NCI-H1105 treated with DMSO at 0.1 percent for 48 hours (cell line): ENCODE results near the gene DEFB131A.
"Not testable (repeated sequence)": the region's sequence is repeated elsewhere in the genome, so short reads cannot be mapped to it uniquely, and the experiment has no call there.

ENCODE experiments used
- DNase-seq: peaks from one replicate; lab custom pipeline; 2025; lab: John Stamatoyannopoulos, UW

Gene DEFB131A

GRCh38 chr4:9444114-9444513 lies at the start of gene DEFB131A:
Gene DEFB131A (plus strand): TSS chr4:9444414. CDS start chr4:9444534, 120 bp downstream.
- DNase-seq, result not testable (repeated sequence)

- not testable (repeated sequence) for DNase-seq
Observed at GRCh38 chr4:9405774-9406173, 38.4 kb upstream of the DEFB131A start.

GRCh38 chr4:9406491-9406890 lies 37.7 kb upstream of the DEFB131A start:
- not testable (repeated sequence) for DNase-seq

DNA sequence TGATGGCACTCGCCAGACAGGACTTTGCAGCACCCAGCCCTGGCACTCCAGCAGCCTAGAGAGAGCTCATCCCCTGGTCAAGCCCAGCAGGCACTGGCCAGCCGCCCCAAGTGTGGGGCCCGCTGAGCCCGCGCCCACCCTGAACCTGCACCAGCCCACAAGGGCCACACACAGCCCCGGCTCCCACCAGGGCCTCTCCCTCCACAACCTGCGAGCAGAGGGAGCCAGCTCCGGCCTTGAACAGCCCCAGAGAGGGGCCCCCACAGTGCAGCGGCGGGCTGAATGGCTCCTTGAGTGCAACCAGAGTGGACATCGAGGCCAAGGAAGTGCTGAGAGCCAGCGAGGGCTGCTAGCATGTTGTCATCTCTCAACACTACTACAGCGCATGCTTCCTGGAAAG lies 34.4 kb upstream of the DEFB131A start:
- DNase-seq, result no peak

DNA sequence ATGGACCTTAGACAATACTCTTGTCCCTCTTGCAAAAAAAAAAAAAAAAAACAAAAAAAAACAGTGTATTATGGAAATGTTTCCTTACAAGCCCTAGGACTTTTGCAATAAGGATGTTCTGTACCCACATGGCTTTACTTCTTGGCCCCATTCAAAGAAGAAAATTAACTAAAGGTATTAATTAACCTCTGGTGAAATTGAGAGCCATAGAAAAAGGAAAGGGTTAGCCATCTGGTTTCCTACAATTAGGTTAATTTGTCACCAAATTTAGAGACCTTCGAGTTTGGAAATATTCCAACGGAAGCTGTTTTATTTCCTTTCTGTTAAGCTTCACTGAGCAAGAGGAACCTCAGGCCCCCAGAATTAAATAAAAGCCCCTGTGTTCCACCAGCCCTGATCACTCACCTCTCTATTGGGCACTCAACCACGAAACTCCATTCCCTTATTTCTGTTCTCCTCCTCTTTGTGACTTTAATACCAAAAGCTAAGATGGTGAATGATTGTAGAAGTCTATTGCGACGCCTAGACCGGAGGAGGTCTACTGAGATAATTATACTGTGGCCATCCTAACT lies 22.2 kb upstream of the DEFB131A start:
- DNase-seq, result peak; percentile 13

DNA sequence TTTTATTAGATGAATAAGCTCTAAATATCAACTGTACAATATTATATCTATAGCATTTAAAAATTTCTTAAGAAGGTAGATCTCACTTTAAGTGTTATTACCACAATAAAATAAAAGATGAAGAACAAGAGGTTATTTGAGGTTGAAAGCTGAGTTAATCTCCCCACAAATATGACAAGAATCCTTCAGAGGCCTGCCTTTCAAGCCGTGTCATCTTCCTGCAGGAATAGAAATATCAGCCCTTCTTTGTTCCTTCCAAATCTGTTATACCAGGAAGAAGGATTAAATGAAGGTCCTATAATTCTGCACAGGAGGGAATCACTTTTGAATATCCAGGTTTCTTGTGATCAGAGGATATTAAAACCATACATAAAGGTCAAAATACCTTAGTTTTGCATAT lies 18.3 kb upstream of the DEFB131A start:
- DNase-seq, result not testable (repeated sequence)

GRCh38 chr4:9430061-9430460 lies 14.2 kb upstream of the DEFB131A start:
- not testable (repeated sequence) for DNase-seq

- DNase-seq, result not testable (repeated sequence)
Observed at GRCh38 chr4:9433320-9433719, 10.9 kb upstream of the DEFB131A start.

DNA sequence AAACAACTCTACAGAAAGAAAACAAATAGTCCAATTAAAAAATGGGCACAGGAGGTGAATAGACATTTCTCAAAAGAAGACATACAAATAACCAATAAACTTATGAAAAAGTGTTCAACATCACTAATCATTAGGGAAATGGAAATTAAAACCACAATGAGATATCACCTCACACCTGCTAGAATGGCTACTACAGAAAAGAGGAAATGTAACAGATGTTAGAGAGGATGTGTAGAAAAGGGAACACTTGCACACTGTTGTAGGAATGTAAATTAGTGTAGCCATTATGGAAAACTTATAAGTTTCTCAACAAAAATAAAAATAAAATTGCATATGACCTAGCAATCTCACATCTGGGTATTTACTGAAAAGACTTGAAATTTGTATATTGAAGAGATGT lies 7.5 kb upstream of the DEFB131A start:
- DNase-seq, result not testable (repeated sequence)

DNA sequence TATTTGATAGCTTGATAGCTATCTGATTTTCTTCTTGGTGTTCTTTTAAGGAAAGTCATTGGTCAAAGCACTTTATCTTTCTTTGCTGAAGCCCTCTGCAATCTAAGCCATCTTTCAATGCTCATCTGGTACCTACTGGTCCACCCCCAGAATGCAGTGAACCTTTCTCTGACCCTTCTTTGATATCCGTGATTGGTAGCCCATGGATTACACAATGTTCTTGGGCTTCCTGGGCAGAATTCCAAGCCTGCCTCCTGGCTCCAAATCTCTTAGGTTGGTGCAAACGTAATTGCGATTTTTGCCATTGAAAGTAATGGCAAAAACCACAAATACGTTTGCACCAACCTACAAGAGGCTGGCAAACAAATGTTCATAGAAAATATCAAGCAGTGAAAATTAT lies 1.9 kb upstream of the DEFB131A start:
- not testable (repeated sequence) for DNase-seq

DNA sequence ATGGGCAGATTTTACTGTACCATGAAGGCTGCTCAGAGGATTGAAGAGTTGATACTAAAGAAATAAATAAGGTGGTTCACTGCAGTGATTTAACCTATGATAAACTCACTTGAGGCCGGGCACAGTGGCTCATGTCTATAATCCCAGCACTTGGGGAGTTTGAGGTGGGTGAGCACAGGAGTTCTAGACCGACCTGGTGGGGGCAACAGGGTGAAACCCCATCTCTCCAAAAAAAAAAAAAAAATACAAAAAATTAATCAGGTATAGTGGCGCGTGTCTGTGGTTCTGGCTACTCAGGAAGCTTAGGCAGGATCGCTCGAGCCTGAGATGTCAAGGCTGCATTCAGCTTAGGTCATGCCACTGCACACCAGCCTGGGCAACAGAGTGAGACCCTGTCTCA lies 467 bp downstream of the DEFB131A start:
- not testable (repeated sequence) for DNase-seq

DNA sequence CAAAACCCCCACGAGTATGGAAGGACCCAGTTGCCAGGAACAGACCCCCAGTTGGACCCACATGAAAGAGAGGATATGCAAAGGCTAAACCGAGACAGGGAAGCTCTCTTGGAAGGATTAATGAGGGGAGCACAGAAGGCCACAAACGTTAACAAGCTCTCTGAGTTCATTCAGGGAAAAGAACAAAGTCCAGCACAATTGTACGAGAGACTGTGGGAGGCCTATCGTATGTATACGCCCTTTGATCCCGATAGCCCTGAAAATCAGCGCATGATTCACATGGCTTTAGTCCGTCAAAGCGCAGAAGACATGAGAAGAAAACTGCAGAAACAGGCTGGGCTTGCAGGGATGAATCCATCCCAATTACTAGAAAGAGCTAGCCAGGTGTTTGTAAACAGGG lies 8.0 kb downstream of the DEFB131A start:
- not testable (repeated sequence) for DNase-seq

DNA sequence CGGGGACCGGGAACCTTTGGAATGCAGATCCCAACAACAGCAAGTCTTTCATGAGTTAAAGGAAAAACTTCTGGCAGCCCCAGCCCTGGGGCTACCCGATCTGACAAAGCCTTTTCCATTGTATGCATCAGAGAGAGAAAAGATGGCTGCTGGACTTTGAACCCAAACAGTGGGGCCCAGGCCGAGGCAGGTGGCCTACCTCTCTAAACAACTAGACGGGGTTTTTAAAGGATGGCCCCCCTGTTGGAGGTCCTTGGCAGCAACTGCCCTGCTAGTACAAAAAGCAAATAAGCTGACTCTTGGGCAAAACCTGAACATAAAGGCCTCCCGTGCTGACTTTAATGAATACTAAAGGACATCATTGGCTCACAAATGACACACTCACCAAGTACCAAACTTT lies 10.1 kb downstream of the DEFB131A start:
- DNase-seq, result not testable (repeated sequence)

- DNase-seq, result not testable (repeated sequence)
Observed at GRCh38 chr4:9455046-9455445, 10.8 kb downstream of the DEFB131A start.

DNA sequence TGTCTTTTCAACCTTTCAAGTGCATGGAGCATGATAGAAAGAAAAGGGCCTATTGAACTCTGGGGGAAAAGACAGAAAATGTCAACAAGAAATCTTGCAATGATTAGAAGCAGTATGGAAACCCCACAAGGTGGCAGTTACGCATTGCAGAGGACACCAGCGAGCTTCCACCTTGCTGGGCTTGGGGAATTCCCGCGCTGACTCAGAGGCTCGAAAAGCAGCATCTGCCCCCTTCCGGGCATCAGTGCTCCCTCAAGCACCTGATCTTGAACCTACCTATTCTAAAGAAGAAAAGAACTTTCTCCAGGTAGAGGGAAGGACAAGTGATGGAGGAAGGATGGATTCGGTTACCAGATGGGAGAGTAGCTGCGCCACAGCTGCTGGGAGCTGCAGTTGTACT lies 35.3 kb downstream of the DEFB131A start:
- not testable (repeated sequence) for DNase-seq

- not testable (repeated sequence) for DNase-seq
Observed at GRCh38 chr4:9480066-9480465, 35.9 kb downstream of the DEFB131A start.

- DNase-seq, result not testable (repeated sequence)
Observed at GRCh38 chr4:9482871-9483270, 38.7 kb downstream of the DEFB131A start.

DNA sequence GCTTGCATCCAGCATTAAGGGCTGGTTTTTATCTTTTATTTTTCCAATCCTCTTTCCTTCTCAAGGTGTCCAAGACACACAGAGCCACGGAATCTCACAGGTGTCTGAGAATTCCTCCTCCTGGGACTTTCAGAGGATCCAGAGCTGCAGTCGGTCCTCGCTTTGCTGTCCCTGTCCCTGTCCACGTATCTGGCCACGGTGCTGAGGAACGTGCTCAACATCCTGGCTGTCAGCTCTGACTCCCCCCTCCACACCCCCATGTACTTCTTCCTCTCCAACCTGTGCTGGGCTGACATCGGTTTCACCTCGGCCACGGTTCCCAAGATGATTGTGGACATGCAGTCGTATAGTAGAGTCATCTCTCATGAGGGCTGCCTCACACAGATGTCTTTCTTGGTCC lies 39.5 kb downstream of the DEFB131A start:
- not testable (repeated sequence) for DNase-seq

GRCh38 chr4:9486880-9487279 lies 42.7 kb downstream of the DEFB131A start:
- DNase-seq, result not testable (repeated sequence)

DNA sequence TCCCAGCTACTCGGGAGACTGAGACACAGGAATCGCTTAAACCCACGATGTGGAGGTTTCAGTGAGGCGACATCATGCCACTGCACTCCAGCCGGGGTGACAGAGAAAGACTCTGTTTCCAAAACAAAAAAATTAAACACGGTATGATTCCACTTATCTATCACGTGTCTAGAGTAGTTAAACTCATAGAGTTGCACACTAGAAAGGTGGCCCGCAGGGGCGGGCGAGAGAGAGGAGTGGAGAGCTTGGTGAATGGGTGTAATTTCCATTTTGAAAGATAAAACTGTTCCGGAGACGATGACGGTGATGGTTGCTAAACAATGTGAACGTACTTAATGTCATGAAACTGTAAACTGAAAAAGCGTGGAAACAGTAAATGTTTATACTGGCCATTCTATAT lies 44.6 kb downstream of the DEFB131A start:
- not testable (repeated sequence) for DNase-seq

- DNase-seq, result not testable (repeated sequence)
Observed at GRCh38 chr4:9490496-9490895, 46.3 kb downstream of the DEFB131A start.

DNA sequence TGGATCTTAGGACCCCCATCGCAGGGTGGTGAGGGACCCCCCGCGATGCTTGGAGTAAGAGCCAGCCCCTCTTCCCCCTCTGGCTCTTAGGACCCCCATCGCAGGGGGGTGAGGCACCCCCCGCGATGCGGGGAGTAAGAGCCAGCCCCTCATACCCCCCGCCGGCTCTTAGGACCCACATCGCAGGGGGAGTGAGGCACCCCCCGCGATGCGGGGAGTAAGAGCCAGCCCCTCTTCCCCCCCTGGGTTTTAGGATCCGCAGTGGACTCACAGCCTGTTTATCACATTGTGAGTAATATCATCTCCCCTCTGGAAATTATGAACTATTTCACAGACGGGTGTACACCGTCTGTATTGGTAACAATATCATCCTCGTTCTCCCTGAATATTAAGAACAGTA lies 46.8 kb downstream of the DEFB131A start:
- DNase-seq, result not testable (repeated sequence)

GRCh38 chr4:9493589-9493988 lies 49.4 kb downstream of the DEFB131A start:
- not testable (repeated sequence) for DNase-seq
